GM21529 (cell line): Measurements from ENCODE around the gene METTL18.
"Not testable (repeated sequence)": the region's sequence is repeated elsewhere in the genome, so short reads cannot be mapped to it uniquely, and the experiment has no call there.

Experiments
- ATAC-seq: cut with Tn5 transposase; IDR thresholded peaks from one replicate; pipeline ENCODE4 v1.9.1; 2021; ENCODE audit not compliant: unreplicated experiment

The METTL18 gene

GRCh38 chr1:169794530-169795416 is at the start of gene METTL18:
Gene METTL18, minus strand, starts transcription at chr1:169794907. Its CDS starts 1,212 bp downstream, at chr1:169793695.
- ATAC-seq, result peak; percentile 92

GRCh38 chr1:169838942-169839341 is 44.2 kb upstream of the METTL18 start:
- ATAC-seq, result no peak

GRCh38 chr1:169836198-169836597 is 41.5 kb upstream of the METTL18 start:
- no peak for ATAC-seq

- no peak for ATAC-seq
Observed at GRCh38 chr1:169835647-169836046, 40.9 kb upstream of the METTL18 start.

- ATAC-seq, result no peak
Observed at GRCh38 chr1:169834869-169835268, 40.2 kb upstream of the METTL18 start.

- ATAC-seq, result no peak
Observed at GRCh38 chr1:169833179-169833901, 38.6 kb upstream of the METTL18 start.

- no peak for ATAC-seq
Observed at GRCh38 chr1:169829671-169830070, 35.0 kb upstream of the METTL18 start.

GRCh38 chr1:169824153-169824552 is 29.4 kb upstream of the METTL18 start:
- no peak for ATAC-seq

- ATAC-seq, result no peak
Observed at GRCh38 chr1:169821500-169821899, 26.8 kb upstream of the METTL18 start.

- no peak for ATAC-seq
Observed at GRCh38 chr1:169816617-169817016, 21.9 kb upstream of the METTL18 start.

GRCh38 chr1:169814265-169814664 is 19.6 kb upstream of the METTL18 start:
- ATAC-seq, result no peak

GRCh38 chr1:169812131-169812530 is 17.4 kb upstream of the METTL18 start:
- no peak for ATAC-seq

- not testable (repeated sequence) for ATAC-seq
Observed at GRCh38 chr1:169811418-169812035, 16.8 kb upstream of the METTL18 start.

GRCh38 chr1:169809370-169810095 is 14.8 kb upstream of the METTL18 start:
- ATAC-seq, result no peak

- no peak for ATAC-seq
Observed at GRCh38 chr1:169804941-169805340, 10.2 kb upstream of the METTL18 start.

- ATAC-seq, result no peak
Observed at GRCh38 chr1:169802888-169803287, 8.2 kb upstream of the METTL18 start.

GRCh38 chr1:169797281-169797680 is 2.6 kb upstream of the METTL18 start:
- ATAC-seq, result no peak

GRCh38 chr1:169796274-169796810 is 1.6 kb upstream of the METTL18 start:
- ATAC-seq, result no peak

GRCh38 chr1:169795687-169796086 is 980 bp upstream of the METTL18 start:
- ATAC-seq, result no peak

GRCh38 chr1:169793730-169794129 is 977 bp downstream of the METTL18 start:
- ATAC-seq, result no peak

GRCh38 chr1:169788402-169788801 is 6.3 kb downstream of the METTL18 start:
- ATAC-seq, result no peak
